G401.6 (cell line): ENCODE results near the gene PVALB.
A peak's percentile ranks its signal among the peaks of the same experiment; 100 is the strongest.

ENCODE experiments used
- FAIRE-seq: peaks from 2 replicates; lab custom pipeline; 2012; peaks lifted over from hg19 to GRCh38; lab: Jason Lieb, UNC

PVALB gene

GRCh38 chr22:36816636-36817524 lies at the start of gene PVALB:
Gene PVALB (minus strand): TSS chr22:36817035. CDS start chr22:36817005, 30 bp downstream.
- no peak for FAIRE-seq

GRCh38 chr22:36865346-36865745 lies 48.5 kb upstream of the PVALB start:
- FAIRE-seq: no peak

- no peak for FAIRE-seq
These were observed 47.8 kb upstream of the PVALB start for GRCh38 chr22:36864454-36865215.

GRCh38 chr22:36863979-36864378 lies 47.1 kb upstream of the PVALB start:
- no peak for FAIRE-seq

GRCh38 chr22:36863281-36863680 lies 46.4 kb upstream of the PVALB start:
- no peak for FAIRE-seq

GRCh38 chr22:36862251-36863242 lies 45.7 kb upstream of the PVALB start:
- no peak for FAIRE-seq

GRCh38 chr22:36860821-36861659 lies 44.2 kb upstream of the PVALB start, which contains the start of gene NCF4:
Gene NCF4 (plus strand): TSS chr22:36861006. CDS start chr22:36861172, 166 bp downstream.
- FAIRE-seq: no peak

GRCh38 chr22:36860438-36860820 lies 43.6 kb upstream of the PVALB start:
- FAIRE-seq: no peak

GRCh38 chr22:36860017-36860416 lies 43.2 kb upstream of the PVALB start:
- no peak for FAIRE-seq

GRCh38 chr22:36858966-36859365 lies 42.1 kb upstream of the PVALB start:
- FAIRE-seq: no peak

GRCh38 chr22:36858156-36858555 lies 41.3 kb upstream of the PVALB start:
- FAIRE-seq: no peak

- FAIRE-seq: no peak
These were observed 39.9 kb upstream of the PVALB start for GRCh38 chr22:36856792-36857135.

GRCh38 chr22:36856121-36856791 lies 39.4 kb upstream of the PVALB start:
- peak; percentile 19 for FAIRE-seq

GRCh38 chr22:36855478-36855877 lies 38.6 kb upstream of the PVALB start:
- no peak for FAIRE-seq

- no peak for FAIRE-seq
These were observed 36.7 kb upstream of the PVALB start for GRCh38 chr22:36853407-36854099.

GRCh38 chr22:36852056-36852973 lies 35.5 kb upstream of the PVALB start:
- FAIRE-seq: no peak

- FAIRE-seq: no peak
These were observed 33.8 kb upstream of the PVALB start for GRCh38 chr22:36850682-36851081.

GRCh38 chr22:36850056-36850455 lies 33.2 kb upstream of the PVALB start:
- no peak for FAIRE-seq

- FAIRE-seq: no peak
These were observed 30.1 kb upstream of the PVALB start for GRCh38 chr22:36846949-36847348.
